GM18505 (cell line): ENCODE measurements around the gene NXF2B.
"Not testable (repeated sequence)": the region's sequence is repeated elsewhere in the genome, so short reads cannot be mapped to it uniquely, and the experiment has no call there.

Experiments used
- ATAC-seq: cut with Tn5 transposase; IDR thresholded peaks from one replicate; pipeline ENCODE4 v1.9.1; 2021; ENCODE audit not compliant: unreplicated experiment
- POLR2A ChIP-seq: IDR thresholded peaks from 4 replicates; pipeline ENCODE4 v1.6.1; 2011; ENCODE audit warnings: borderline replicate concordance; ENCODE audit not compliant: insufficient read depth, insufficient read length; ENCODE audit errors: extremely low read depth

The NXF2B gene, protein sequence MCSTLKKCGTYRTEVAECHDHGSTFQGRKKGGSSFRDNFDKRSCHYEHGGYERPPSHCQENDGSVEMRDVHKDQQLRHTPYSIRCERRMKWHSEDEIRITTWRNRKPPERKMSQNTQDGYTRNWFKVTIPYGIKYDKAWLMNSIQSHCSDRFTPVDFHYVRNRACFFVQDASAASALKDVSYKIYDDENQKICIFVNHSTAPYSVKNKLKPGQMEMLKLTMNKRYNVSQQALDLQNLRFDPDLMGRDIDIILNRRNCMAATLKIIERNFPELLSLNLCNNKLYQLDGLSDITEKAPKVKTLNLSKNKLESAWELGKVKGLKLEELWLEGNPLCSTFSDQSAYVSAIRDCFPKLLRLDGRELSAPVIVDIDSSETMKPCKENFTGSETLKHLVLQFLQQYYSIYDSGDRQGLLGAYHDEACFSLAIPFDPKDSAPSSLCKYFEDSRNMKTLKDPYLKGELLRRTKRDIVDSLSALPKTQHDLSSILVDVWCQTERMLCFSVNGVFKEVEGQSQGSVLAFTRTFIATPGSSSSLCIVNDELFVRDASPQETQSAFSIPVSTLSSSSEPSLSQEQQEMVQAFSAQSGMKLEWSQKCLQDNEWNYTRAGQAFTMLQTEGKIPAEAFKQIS

GRCh38 chrX:102439908-102440307 lies at the start of gene NXF2B:
Gene NXF2B, minus strand, starts transcription at chrX:102440008. Its CDS starts 59,972 bp downstream, at chrX:102380036.
- not testable (repeated sequence) for ATAC-seq

DNA sequence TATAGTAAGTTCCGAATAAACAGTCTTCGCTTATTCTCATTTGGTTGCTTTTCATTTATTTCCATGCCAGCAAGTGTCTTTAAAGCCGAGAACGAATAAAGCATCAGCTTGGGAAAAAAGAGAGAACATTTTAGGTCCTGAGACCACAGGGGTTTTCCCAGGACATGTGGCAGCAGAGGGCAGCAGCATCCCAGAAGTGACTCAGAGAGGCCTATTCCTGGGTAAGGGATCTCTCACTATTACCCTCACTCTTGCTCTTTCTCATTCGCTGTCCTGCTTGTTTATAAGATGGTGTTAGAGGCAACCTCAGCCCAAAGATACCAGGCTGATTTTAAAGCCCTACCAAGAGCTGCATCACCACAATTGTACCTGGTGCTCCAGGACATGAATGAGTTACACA lies 39.0 kb upstream of the NXF2B start:
- not testable (repeated sequence) for ATAC-seq

GRCh38 chrX:102471762-102472220 lies 32.0 kb upstream of the NXF2B start, which contains the start of gene TCP11X2:
Gene TCP11X2, minus strand, starts transcription at chrX:102471812.
- not testable (repeated sequence) for ATAC-seq

DNA sequence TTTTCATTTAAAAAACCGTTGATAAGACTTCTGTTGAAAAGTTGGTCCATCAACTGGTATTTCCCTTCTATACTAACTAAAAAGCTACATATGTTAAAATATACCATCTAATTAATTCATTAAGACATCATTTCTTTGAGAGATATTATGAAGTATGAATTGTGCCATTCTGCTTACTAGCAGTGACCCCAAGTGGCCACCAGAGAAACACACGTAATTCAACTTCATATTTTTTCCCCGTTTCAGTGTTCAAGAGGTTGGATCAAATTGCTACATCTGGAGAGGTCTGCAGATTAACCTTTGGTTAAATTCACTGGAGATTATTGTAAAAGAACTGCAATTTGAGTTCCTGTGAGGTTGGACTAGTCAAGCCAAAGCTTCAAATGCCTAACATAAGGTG lies 30.4 kb upstream of the NXF2B start:
- not testable (repeated sequence) for ATAC-seq

GRCh38 chrX:102458615-102459014 lies 18.8 kb upstream of the NXF2B start:
- ATAC-seq = not testable (repeated sequence)

DNA sequence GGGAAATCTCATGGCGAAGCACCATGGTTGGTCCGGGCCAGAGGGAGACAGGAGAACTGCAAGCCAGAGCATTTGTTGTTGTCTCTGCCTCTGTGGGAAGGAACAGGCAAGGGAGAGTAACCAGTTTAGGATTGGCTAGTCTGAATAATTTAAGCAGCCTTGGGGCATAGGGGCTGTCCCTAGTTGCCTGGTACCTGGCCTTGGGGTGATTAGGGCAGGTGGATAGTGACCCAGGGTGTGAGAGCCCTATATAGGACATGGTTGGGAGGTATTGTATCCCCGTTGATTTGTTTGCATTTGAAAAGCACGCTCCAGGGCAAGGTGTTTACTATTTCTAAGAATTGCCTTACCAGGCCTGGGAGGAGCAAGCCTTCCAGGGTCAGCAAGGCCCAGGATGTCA lies 25.3 kb downstream of the NXF2B start:
- not testable (repeated sequence) for ATAC-seq

GRCh38 chrX:102345916-102346315 lies 93.9 kb downstream of the NXF2B start:
- no peak for ATAC-seq
- no peak for TF ChIP-seq POLR2A

GRCh38 chrX:102341867-102342266 lies 97.9 kb downstream of the NXF2B start:
- TF ChIP-seq POLR2A = no peak
- no peak for ATAC-seq

DNA sequence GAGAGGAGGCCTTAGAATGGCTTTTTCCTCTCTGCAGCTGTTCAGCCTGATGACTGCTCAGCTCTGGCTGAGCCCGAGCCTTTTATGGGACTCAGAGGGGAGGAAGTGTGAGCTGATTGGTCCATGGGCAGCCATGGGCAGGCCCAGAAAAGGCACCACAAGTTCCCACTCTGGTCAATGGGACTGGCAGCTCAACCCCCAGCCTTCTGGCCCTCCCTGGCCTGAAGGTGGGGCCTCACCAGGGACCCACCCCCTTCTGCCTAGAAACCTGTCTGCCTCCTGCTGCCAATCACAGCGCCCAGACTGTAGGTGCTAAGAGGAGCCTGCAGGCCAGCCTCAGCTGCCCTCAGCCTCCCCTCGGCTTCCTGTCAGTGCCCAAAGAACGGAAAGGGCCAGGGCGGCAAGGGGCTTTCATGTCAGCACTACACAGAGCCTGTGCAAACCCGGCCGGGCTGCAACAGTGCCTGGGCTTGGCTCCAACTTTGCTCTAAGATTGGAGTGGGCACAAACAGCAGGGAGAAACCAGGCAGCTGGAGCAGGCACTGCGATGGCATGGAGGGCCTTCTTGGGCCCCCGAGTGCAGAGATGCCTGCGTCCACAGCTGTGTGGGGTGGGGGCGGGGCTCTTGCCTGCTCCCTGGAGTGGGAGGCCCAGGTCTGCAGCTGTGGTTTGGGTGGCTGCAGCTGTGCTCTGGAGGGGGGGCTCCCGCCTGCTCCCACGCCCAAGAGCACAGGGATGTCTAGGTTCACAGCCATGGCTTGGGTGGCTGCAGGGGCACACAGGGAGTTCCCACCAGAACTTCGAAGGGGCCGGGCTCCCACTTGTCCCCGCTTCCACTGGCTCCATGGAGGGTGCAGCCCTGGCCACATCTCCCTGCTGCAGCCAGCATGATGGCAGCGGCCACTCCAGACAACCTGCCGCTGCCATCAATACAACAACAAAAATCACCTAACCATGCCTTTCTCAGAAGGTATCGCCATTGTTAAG lies 100.2 kb downstream of the NXF2B start:
- no peak for ATAC-seq
- no peak for TF ChIP-seq POLR2A

DNA sequence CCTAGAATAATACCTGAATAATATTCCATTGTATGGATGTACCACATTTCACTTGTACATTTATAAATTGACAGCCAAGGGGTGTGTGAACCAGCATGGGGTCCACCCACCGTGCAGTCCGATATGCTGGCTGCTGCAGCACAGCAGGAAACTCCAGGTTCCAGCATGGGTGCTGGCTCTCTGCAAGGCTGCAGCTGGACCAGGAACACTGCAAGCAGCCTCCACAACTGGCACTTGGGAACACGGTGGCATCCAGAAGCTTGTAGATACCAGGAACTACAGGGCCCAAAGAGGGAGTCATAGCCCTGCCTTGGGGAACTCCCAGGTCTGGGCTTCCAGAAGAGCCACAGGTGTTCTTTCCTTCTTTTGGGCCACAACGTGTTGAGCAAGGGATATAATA lies 101.6 kb downstream of the NXF2B start:
- ATAC-seq = no peak
- no peak for TF ChIP-seq POLR2A
